ENCODE results near the gene TSPAN18. TPM values are rescaled to one million over a fixed set of nuclear protein-coding genes. Genes with fewer than 3 reads are reported as not detected.

Gene TSPAN18
- polyA plus RNA-seq, 1 donor: 48.1 TPM

DNA sequence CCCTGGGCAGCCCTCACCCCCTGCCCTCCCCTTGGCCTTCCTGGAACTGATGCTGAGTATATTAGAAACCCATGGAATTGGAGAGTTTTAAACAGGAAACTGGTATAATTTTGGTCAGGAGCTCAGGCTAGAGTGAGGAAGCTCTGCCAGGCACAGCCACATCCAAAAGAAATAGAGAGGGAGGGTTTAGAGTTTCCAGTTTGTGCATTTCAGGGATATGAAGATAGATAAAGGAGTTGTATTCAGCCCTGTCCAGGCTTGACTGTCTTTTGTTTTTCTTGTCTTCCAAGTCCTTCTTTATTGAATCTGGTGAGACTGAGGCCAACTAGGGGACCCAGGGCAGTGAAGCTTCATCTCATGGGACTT is 71.8 kb downstream of the TSPAN18 start:
- DNase-seq: no peak

DNA sequence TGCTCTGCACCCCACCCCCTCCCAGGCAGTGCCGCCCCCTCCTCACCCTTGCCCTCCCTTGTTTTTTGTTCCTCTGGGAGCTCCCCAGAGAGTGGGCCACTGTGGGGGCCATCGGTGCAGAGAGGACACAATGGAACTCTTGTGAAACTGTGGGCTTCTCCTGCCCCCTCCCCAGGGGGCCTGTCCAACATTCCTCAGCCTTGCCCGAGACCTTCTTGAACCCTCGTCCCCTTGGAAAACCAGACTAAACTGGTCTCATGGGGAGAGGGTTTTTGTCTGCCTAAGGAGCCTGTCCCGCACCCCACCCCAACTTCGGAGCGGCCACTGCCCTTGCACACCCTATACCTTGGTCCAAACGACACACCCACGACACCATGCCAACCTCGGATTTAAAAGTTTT is 72.2 kb downstream of the TSPAN18 start:
- DNase-seq: no peak

DNA sequence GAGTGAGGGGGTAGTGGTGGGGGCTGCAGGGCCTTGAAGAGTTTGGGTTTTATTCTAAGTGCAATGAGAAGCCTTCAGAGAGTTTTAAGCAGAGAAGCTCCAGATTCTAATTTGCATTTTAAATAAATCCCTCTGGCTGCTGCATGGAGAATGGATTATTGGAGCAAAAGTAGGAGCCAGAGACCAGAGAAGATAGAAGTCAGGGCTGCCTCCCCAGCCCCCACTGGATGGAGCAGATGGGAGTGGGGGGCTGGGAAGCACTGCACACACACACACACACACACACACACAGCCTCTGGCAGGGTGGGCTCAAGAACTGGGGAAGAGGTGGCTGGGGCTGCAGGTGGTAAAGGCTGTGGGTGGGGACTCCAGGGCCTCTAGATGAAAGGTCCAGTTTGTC is 75.6 kb downstream of the TSPAN18 start:
- DNase-seq: no peak

DNA sequence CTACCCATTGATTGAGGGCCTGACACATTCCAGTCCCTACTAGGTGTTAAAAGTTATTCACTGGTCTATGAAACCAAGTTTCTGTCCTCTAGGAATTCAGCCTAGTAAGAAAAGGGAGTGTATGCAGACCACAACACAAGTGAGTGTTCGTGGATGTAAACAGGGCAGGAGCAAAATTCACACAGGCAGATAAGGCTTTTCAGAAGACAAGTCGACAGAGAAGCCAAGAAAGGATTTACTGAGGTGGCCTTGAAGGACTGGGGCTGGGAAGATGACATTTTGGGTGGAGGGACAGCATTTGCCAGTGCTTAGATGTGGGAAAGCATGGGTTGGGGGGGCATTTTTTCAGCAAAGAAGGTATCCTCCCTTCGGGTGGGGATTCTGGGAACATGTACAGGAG is 76.2 kb downstream of the TSPAN18 start:
- DNase-seq: no peak

DNA sequence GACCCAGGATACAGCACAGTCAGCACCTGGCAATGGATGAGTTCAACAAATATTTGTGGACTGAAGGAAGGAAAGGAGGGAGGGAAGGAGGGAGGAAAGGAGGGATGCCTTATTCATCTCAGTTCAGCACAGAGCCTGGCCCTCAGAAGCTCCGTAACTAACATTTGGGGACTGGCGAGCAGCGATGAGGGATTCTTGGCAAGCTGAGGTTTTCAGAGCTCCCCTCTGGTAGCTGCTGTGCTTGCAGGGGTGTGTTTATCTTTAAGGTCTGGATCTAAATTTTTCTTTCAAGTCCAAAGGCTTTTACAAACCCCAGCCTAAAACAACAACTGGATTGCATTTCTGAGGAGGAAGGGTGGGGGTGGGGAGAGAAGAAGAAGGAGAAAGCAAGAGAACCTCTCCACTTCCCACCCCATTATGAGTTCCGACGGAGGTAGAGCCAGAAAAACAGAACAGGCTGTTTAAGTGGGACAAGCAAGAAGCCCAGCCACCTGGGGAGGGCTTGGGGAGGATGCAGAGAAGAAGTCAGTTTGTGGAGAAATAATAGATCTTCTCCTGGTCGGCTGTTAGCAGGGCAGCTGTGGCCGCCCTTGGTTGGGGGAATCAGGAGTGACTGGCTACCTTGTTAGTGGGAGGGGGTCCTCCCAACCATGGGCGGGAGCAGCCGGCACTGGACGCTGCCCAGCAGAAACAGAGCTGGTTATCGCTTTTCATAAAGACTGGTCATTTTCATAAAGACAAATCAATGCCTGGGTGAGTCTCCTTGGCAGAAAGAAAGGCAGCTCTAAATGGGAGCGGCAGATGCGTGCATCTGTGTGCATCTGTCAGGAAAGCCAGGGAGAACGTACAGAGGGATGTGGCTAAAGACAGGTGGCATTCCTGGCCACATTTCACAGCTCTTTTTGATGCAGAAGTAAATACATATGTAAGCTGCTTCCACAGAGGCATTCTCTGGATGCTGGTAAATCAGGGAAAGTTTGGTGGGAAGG is 78.0 kb downstream of the TSPAN18 start:
- peak; percentile 48 for DNase-seq

DNA sequence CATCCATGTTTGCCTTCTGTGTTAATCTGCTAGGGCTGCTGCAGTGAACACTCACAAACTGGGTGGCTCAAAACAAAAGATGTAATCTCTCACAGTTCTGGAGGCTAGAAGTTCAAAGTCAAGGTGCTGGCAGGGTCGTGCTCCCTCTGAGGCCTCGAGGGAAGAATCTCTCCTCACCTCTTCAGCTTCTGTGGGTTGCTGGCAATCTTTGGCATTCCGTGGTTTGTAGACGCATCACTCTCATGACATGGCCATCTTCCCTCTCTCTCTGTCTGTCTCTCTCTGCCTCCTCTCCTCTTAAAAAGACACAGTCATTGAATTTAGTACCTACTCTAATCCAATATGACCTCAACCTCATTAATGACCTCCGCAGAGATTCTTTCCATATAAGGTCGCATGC is 78.8 kb downstream of the TSPAN18 start:
- no peak for DNase-seq

DNA sequence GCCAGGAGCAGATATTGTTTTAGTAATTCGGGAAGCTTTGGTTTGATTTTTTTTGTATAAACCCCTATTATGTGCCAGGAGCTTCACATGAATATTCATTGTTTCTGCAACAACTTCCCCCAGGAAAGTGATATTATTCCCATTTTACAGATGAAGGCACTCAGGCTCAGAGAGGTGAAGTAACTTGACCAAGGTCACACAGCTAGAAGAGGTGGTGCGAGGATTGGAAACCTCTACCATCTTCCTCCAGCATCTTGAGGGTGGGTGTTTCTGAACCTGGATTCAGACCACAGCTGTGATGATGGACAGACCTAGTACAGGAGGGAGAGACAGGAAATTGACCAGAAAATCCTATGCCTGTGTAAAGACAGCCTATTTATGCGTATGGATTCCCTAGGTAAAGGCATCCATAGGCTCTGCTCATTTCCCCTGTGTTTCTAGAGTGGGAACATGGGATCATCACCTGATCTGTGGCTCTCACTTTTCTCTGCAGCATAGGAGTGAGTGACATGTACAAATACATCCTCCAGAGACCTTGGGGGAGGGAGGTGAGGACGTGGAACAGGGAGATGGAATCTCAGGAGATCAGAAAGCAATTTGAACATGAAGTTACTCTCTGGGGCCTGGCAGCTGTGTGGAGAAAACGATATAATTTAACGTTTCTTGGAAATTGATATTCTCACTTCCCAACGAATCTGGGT is 81.4 kb downstream of the TSPAN18 start:
- DNase-seq: no peak

DNA sequence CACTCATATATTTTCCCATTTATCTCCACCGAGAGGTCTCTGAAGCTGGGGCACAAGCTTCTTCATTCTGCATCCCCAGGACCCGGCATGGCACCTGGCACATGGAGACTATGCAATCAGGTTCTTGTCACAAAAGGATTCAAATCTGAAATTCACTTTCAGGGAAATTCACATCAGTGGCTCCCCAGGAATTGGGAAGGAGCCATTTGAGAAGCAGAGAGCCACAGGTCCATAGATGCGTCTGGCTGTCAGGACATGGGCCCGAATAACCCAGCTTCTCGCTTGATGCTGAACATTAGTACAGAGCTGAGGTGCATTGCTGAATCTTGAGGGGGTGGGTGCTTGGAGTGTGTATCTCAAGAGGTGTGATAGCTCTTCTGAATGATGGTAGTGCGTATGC is 82.5 kb downstream of the TSPAN18 start:
- no peak for DNase-seq

DNA sequence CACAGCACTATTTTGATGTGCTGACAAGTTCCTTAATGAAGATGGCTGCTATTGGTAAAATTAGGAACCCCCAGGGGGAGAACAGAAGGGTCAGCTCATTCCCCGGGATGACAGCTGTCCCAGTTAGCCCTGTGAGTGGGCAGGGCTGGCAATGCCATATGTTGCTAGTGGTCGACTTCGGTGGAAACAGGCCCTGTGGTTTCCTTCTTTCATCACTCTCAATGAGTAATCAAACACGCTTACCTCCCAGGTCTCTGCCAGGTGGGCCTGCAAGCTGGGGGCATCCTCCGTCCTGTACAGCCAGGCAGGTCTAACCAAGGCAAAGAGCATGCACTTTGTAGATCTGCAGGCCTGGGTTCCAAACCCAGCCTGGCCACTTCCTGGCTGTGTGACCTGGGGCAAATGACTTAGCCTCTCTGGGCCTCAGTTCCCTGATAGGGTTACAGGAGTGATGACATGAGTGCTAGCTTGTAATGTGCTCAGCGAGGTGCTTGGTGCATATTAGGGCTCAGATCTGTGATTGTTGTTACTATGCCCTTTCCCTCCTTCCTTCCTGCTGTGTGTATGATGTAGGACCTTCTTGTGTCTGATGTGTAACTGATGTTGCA is 85.2 kb downstream of the TSPAN18 start:
- no peak for DNase-seq

DNA sequence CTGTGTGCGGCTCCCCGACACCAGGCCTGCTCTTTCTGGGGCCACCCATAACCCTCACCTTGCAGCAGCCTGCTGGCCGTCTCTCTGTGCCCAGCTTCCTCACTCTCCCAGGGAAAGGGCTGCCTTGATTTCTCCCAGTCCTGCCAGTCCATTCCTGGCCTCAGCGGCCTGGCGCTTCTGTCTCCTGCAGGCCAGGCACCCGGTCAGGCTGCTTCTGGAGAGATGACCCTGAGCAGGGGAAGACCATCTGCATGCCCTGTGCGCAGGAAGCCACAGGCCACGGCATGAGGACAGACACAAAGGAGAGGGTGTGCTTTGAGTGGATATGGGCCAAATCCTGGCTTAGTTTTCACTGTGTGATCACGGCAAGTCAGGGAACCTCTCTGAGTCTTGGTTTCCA is 86.2 kb downstream of the TSPAN18 start:
- DNase-seq: no peak

DNA sequence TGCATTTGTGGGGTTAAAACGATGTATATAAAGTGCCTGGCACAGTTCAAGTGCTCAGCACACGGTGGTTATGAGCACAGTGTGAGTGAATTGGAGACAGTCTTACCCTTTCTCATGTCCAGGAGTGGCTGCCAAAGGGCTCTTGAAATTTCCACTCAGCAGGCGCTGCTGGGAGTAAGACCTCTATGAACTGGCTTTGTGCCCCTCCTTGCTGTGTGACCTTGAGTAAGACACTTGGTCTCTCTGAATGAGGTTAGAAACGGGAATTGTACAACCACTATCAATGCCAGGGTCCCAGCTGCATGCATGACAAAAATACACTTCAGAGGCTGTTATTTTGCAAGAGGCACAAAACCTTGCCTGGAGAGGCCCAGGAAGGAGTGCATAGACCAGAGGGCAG is 86.6 kb downstream of the TSPAN18 start:
- peak; percentile 36 for DNase-seq

DNA sequence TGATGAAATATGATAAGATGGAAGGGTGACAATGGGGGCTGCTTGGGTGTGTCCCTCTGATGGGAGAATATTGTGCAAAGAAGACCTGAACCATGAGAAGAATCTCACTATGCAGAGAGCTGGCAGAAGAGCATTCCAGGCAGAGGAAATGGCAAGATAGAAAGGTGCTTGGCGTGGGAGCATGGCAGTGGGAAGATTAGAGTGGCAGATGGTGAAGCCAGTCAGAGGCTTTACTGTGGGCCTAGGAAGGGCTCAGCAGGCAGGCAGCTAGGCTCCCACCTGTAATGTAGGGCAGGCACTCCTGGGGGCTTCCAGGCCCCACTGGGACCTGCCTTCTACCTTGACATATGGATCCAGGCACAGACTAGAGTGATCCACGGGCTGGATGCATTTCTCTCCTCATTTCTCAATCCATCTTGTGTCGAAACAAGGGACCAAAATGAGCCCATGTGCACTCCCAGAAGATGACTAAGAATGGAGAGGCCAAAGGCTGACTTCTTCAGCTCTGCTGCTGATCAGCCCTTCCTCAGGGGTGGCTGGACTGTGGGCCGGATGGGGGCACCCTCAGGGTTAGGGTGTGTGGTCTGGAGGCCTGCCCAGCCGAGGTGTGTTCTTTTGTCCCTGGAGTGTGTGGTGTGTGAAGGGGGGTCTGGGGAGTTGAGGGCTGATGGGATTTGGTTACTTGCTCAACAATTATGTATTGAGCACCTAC is 88.3 kb downstream of the TSPAN18 start:
- no peak for DNase-seq

DNA sequence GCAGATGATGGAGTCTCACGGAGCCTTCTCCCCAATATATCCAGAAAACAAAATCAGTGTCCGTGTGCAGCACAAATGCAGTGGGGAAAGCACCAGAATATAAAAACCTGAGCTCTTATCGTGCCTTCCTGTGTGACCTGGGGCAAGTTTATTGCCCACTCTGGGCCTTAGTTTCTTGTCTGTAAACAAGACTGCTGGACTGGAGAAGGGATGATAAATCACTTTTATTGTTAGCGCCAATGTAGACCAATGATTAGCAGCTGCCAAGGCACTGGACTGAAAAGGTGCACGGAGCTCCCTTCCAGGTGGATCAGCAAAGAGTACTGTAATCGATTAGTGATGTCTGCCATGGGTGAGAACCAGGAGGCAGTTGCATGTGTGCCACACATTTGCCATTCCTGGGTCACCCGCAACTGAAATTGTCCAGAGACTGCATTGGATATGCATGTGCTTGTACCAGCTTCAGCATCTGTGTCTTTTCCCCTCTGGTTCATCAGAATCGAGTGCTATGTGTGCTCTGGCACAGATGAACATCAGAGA is 89.2 kb downstream of the TSPAN18 start:
- no peak for DNase-seq

DNA sequence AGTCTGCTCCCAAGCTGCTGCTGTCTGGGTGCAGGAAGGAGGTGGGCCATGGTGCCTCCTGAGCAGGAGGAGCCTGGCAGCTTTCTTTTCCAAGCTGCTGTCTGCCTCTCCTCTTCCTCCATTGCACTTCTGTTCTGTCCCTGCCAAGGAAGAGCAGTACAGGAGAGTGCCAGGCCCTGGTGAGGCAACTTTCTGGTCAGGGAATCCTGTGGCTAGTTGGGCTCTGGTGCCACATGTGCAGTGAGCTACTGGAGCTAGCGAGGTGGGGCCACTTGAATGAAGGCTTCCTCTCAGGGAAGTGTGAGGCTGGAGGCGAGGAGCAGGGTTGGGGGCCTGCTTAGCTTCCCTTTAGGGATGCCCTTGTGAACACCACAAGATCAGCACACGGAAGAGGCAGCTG is 90.0 kb downstream of the TSPAN18 start:
- no peak for DNase-seq

DNA sequence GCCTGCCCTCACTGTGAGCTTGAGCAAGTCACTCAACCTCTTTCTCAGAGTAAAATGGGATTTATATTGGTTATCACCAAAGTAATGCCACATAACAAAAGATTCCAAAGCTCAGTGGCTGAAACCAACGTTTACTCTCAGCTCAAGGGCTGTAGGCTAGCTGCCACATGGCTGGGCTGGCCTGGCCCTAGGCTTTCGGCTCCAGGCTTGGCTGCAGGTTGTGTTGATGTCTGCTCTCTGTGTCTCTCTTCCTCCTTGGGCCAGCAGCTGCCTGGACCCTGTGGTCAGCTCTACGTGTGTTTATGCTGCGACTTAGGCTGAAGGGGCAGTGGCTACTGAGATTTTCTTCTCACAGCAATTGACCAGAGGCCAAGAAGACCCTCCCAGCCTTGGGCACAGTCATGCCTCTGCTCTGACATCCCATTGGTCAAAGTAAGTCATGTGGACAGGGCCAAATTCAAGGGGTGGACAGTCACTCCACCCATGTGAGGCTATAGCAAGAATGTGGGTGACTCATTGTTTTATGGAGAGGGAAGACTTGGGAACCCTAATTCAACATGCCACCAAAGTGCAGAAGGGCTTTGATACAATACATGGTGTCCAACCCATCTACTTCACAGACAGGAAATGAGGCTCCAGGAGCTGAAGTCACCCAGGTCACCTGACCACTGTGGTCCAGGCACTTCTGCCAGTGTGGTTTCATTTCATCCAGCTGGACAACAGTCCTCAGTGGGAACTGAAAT is 90.6 kb downstream of the TSPAN18 start:
- no peak for DNase-seq

DNA sequence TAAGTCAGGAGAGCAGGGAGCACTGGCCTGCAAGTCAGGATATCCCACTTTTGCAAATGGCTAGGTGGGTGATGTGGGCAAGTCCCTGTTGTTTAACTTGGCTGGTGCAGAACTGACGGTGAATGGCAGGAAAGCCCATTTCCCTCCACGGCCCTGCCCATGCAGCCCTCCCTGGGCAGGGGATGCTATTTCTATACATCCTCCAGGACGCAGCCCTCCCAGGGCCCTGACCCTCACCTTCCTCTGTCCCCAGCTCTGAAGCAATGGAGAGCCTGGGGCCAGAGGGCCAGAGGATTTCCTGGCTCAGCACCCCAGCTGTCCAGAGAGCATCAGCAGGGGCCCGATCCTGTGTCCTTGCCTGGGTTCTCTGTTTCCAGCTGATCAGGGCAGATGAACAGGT is 91.3 kb downstream of the TSPAN18 start:
- no peak for DNase-seq

DNA sequence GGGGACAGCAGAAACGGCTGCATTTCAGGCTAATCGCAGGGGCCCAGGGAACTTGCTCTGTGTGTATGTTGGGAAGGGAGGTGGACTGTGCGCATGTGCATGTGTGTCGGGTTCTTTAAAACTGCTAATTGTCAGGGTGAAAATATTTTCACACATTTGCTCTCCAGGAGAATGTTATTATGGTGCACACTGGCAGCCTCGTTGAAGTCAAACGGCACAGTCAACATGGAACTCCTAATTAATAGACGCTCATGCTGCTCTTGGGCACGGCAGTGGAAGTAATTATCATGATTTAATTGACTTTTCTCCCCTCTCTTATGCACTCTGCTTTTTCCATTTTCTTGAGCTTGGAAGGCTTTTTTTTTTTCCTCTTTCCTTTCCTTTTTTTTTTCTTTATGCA is 92.6 kb downstream of the TSPAN18 start:
- DNase-seq: no peak

DNA sequence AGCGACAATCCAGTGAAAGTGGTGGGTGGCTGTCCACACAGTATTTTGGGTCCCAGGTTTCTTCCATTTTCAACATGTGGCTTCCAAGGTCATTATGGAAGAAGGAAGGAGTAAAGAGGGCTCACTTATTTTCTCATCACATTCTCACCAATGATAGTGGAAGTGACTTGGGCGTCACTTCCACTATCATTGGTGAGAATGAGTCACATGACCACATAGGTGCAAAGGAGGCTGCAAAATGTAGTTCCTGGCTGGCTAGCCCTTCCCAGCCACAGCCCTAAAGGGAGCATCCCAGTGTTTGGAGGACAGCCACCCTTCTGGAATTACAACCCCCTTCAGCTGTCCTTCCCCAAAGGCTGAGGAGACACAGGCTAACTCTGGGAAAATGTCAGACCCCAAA is 95.6 kb downstream of the TSPAN18 start:
- no peak for DNase-seq

DNA sequence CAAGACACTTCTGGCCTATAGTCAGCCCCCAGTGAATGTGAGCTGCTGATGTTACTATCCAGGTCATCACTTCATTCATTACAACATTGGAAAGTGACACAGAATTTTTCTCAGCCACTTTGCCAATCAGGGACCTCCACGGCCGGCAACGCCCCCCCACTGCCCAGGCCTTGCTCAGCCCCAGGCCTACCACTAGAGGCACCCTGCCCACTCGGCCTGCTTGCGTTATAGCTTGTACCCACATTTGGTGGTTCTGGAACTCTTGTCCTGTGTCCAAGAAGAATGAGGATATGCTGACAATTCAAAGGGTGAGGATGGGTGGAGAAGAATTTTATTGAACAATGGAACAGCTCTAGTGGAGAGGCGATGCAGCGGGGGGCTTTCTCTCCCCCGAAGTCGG is 96.2 kb downstream of the TSPAN18 start:
- no peak for DNase-seq

DNA sequence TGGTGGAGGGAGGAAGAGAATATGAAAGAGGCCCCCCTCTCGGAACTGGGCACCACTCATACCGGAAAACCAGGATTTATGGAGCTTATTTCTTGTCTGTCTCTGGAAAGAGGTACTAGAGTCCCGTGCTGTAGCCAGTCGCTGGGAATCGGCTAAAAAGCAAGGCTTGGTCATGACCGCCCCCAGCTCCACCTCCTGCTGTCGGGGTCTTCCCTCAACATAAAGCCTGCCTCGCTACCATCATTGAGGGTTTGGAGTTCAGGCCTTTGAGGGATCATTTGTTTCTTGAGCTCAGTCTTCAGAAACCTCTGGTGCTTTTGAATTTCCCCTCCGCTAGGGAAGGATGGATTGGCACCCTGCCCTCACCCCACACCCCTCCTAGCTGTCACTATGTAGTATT is 97.1 kb downstream of the TSPAN18 start:
- no peak for DNase-seq

DNA sequence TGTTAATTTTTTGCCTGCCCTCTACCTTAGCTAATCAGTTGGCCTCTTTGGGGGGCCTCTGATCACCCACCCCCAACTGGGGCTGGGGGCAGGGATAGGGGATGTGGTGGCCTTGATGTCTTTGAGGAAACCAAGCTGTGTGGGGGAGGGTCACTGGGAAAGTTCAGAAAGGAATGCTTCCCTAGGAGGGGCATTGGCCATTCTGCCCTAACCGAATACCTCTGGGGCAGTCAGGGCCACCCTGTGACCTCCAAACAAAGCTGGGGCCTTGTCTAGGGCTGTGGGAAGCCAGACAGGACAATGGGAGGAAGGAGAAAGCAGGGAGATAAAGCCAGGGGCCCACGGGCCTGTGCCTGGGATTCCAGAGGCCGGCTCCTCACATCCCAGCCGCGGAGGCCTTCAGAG is 97.5 kb downstream of the TSPAN18 start:
- no peak for DNase-seq

Measured in hindlimb muscle (tissue), 1 donor.